Right lobe of liver (tissue), 6 donors: ENCODE measurements around the gene OR13C2. TPM values are rescaled to one million over a fixed set of nuclear protein-coding genes. Genes with fewer than 3 reads are reported as not detected.
"Not testable (repeated sequence)": the region's sequence is repeated elsewhere in the genome, so short reads cannot be mapped to it uniquely, and the experiment has no call there.

Experiments
- ATAC-seq, 4 donors: fragments of 200-7000 bp; cut with Tn5 transposase; one replicate each; pipeline ENCODE4 v1.9.1; 2020; ENCODE audit warnings: mild to moderate bottlenecking in 4 of 4, moderate library complexity in 4 of 4
- DNase-seq, 3 donors: peaks; one replicate each; pipeline ENCODE4 v3.0.0-alpha.2; 2020
- H3K27ac ChIP-seq, 3 donors: fragments of 200-600 bp; one replicate each; pipeline ENCODE4 v1.8.0; 2022
- H3K27me3 ChIP-seq, 2 donors: fragments of 200-600 bp; one replicate each; pipeline ENCODE4 v1.8.0; 2022
- H3K36me3 ChIP-seq, 4 donors: fragments of 200-600 bp; sonication (generic) in 1 of 4; one replicate each; pipeline versions ENCODE4 v1.5.1 to v1.8.0; 2017 to 2022; ENCODE audit warnings: control low read depth in 1 of 4
- H3K4me1 ChIP-seq, 4 donors: fragments of 200-600 bp; sonication (generic) in 1 of 4; one replicate each; pipeline versions ENCODE4 v1.5.1 to v1.8.0; 2017 to 2022; ENCODE audit warnings: control low read depth in 1 of 4
- H3K4me3 ChIP-seq, 3 donors: fragments of 200-600 bp; one replicate each; pipeline ENCODE4 v1.8.0; 2022
- H3K9me3 ChIP-seq, 4 donors: fragments of 200-600 bp; sonication (generic) in 1 of 4; one replicate each; pipeline versions ENCODE4 v1.5.1 to v1.8.0; 2017 to 2022; ENCODE audit warnings: control low read depth in 1 of 4
- CTCF ChIP-seq, 4 donors: fragments of 200-600 bp in 3 of 4; fragments of 450-650 bp in 1 of 4; IDR thresholded peaks; one replicate each; pipeline versions ENCODE4 v1.5.1 to v1.8.0; 2016 to 2022; ENCODE audit warnings: antibody characterized with exemption in 4 of 4, mild to moderate bottlenecking in 2 of 4
- POLR2A ChIP-seq: fragments of 450-650 bp; IDR thresholded peaks from one replicate; pipeline ENCODE4 v1.6.1; 2017; ENCODE audit warnings: antibody characterized with exemption, mild to moderate bottlenecking
- WGBS: methylation state at CpG from one replicate; pipeline ENCODE4 v1.1.6; 2018; ENCODE audit warnings: low coverage, low lambda C conversion rate; ENCODE audit not compliant: insufficient coverage; ENCODE audit errors: missing lambda C conversion rate; 5-methylcytosine and 5-hydroxymethylcytosine counted together
- intact Hi-C, 2 donors: fragments of 100-400 bp; cut with DNase I; formaldehyde crosslinking; loops; one replicate each; pipeline versions ENCODE4 v1.11.2 to v1.14.1; 2022
- long read RNA-seq: library from polyadenylated mRNA; unstranded; transcript quantifications from one replicate; pipeline ENCODE4 v2.0.0, GENCODE V29; 2019
- total RNA-seq, 6 experiments: library from RNA; depleted of rRNA in 2 of 6; stranded (reverse); fragments of >200 nt in 2 of 6; fragmentation: NEBNext Ultra II Directional in 3 of 6; extraction: Animal tissue kit (Norgen Biotek cat#: 25700) in 3 of 6; gene quantifications; one replicate each; pipeline versions ENCODE4 v1.1.0 to v1.2.4, GENCODE V29; 2016 to 2023
- donor health status: DM: no; HTN: yes; CAD: no.
- donor health status: DM: no; HTN: no; CAD: no.
- donor health status: DM: no; HTN: no; CAD: no.
- donor health status: DM: no; HTN: yes; CAD: no.
- donor health status: DM: no; HTN: yes; CAD: no.

OR13C2 gene
- 1 to 10 TPM in 1 of 6 experiments, under 1 TPM in 1, not detected in 4; 0.40 to 1.0 TPM for total RNA-seq
- long read RNA-seq, result 0 reads

DNA sequence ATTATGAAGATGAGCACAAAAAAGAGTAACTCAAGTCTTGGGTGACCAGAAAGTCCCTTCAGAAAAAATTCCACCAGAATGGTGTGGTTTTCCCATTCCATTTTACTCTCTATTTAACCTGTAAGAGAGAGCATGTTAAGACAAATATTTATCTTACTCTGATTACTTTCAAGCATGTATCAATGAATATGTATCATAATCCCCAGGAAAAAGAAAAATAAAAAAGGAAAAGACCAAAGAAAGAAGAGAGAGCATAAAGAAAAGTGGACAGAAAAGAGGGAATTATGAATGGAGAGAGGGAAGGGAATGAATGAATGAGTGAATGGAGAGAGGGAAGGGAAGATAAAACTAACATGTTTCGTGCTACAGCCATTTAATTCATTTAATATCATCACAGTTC, at the start of gene OR13C2:
Gene OR13C2 (minus strand): TSS at position 101 of the 400 bp plus-strand sequence. CDS start 0 bp downstream, at position 101.
- intact Hi-C loops, DNase-seq, H3K27me3 ChIP-seq, H3K4me3 ChIP-seq, H3K4me1 ChIP-seq, ATAC-seq, H3K9me3 ChIP-seq, H3K27ac ChIP-seq, H3K36me3 ChIP-seq: not testable (repeated sequence)
- 67% methylated on average over 1 of the region's 1 CpG for WGBS

DNA sequence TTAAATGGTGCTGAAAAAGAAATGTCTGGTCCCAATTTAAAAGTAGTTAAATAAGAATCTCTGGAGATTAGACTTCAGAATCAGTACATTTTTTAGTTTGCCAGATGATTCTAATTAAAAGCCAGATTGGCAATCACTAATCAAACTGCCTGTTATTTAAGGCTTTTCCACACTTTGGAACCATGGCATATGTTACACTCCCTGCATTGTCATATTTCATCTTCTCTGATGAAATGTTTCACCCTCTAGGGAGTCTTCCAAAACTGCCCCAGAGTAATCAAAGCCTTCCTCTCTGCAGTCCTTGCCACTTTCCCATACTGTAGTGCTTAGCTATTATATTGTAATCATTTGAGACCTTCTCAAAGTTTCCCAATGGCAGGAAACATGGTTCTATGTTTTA, 30.0 kb upstream of the OR13C2 start:
- Histone ChIP-seq H3K4me1 (no peaks in the 10 kb centered on the region), H3K4me3 (no peak overlapping the region), H3K9me3 (no peaks in the 10 kb centered on the region), H3K27ac (no peak overlapping the region), H3K27me3 (no peaks in the 10 kb centered on the region), H3K36me3 (no peaks in the 10 kb centered on the region)
- intact Hi-C loops, result no loop called here
- TF ChIP-seq CTCF (IDR thresholded peaks at IDR 0.05) (no peak), POLR2A (no peak)
- ATAC-seq (no peak), DNase-seq (no peak)

DNA sequence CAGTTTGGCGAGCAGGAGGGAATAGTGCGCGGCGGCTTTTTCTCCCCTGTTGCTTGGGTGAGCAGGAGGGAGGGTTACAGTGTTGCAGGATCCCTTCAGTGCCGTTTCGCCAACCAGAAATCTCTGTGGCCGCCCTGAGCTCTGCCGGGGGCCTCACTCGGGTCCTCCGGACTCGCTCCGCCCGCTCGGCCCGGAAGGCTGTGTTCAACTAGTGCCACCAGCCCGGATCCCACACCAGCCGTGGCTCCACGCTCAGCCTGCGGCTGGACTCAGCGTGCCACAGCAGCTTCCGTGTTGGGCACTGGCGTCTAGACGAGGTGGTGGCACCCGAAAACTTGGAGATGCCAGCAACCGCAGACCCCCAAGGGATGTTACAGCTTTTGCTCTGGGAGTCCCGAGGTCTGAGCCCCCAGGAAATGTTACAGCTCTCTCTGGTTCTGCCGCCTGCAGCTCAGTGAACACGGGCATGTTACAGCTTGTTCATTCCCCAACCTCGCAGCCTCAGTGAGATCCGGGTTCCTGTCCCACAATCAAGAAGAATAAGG, 28.6 kb upstream of the OR13C2 start:
- WGBS, result 93% methylated on average over 15 of the region's 30 CpGs
- H3K27ac ChIP-seq, result no peak overlapping the region
- no peaks in the 10 kb centered on the region for H3K27me3 ChIP-seq
- TF ChIP-seq POLR2A, result no peak
- TF ChIP-seq CTCF (IDR thresholded peaks at IDR 0.05), result no peak
- DNase-seq (peak in 1 of 3 donors; percentile 37), ATAC-seq (no peak)
- H3K4me1 ChIP-seq, result no peaks in the 10 kb centered on the region
- no peaks in the 10 kb centered on the region for H3K36me3 ChIP-seq
- no peaks in the 10 kb centered on the region for H3K9me3 ChIP-seq
- intact Hi-C loops, result no loop called here
- no peak overlapping the region for H3K4me3 ChIP-seq

DNA sequence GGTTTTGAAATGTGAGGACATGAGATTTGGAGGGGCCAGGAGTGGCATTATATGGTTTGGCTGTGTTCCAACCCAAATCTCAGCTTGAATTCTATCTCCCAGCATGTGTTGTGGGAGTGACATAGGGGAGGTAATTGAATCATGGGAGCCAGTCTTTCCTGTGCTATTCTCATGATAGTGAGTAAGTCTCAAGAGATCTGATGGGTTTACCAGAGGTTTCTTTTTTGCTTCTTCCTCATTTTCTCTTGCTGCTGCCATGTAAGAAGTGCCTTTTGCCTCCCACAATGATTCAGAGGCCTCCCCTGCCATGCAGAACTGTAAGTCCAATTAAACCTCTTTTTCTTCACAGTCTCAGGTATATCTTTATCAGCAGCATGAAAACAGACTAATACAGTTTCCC, 20.5 kb upstream of the OR13C2 start:
- H3K4me3 ChIP-seq, H3K27ac ChIP-seq, ATAC-seq, H3K4me1 ChIP-seq, DNase-seq, H3K36me3 ChIP-seq, intact Hi-C loops, H3K9me3 ChIP-seq, H3K27me3 ChIP-seq: not testable (repeated sequence)

- H3K9me3 ChIP-seq, result no peaks in the 10 kb centered on the region
- 44% methylated on average over 2 of the region's 2 CpGs for WGBS
- no peak within 1 kb of the TSS for H3K4me3 ChIP-seq
- H3K27ac ChIP-seq, result no peak within 1 kb of the TSS
- no peaks in the 10 kb centered on the region for H3K36me3 ChIP-seq
- no peak for TF ChIP-seq POLR2A
- TF ChIP-seq CTCF (IDR thresholded peaks at IDR 0.05), result no peak
- DNase-seq (no peak), ATAC-seq (no peak)
- intact Hi-C loops, result no loop called here
- H3K27me3 ChIP-seq, result no peaks in the 10 kb centered on the region
- no peaks in the 10 kb centered on the region for H3K4me1 ChIP-seq
Measured at GRCh38 chr9:104618104-104618503, 12.7 kb upstream of the OR13C2 start, which contains the start of gene OR13C9. Gene OR13C9 (minus strand): TSS chr9:104618204. CDS start chr9:104618204, 0 bp downstream.

DNA sequence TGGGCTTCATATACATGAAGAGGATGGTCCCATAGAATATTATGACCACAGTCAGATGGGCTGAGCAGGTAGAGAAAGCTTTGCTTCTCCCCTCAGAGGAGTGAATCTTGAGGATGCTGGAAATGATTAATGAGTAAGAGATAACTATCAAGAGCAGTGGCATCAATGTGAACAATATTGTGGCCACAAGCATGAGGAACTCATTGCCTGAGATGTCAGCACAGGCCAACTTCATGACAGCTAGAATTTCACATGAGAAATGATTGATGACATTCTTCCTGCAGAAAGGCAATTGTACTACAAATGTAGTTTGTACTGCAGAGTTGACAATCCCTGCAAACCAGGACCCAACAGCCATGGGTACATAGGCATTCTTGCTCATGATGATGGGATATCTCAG, 12.0 kb upstream of the OR13C2 start:
- Histone ChIP-seq H3K4me3 (no peak overlapping the region), H3K27ac (no peak overlapping the region), H3K4me1 (no peaks in the 10 kb centered on the region), H3K9me3 (no peaks in the 10 kb centered on the region), H3K27me3 (no peaks in the 10 kb centered on the region), H3K36me3 (no peaks in the 10 kb centered on the region)
- no peak for DNase-seq
- TF ChIP-seq CTCF (IDR thresholded peaks at IDR 0.05), result no peak
- TF ChIP-seq POLR2A, result no peak
- intact Hi-C loops, result no loop called here
- no peak for ATAC-seq
